GM12864 (cell line): Measurements from ENCODE around the gene PPM1E.

Experiments
- DNase-seq: peaks from one replicate; pipeline ENCODE4 v3.0.0-alpha.2; 2011; ENCODE audit warnings: low read depth
- H3K4me3 ChIP-seq: 2 replicates; pipeline ENCODE4 v1.5.1; 2011; ENCODE audit warnings: mild to moderate bottlenecking, low read depth, low read length, control low read depth
- TF ChIP-seq, protein P1 (sequence below): IDR thresholded peaks from 2 replicates; pipeline ENCODE4 v1.5.1; 2011; ENCODE audit warnings: low read depth, mild to moderate bottlenecking, moderate library complexity, low read length, control low read depth, inconsistent platforms; ENCODE audit errors: missing control alignments

The PPM1E gene

DNA sequence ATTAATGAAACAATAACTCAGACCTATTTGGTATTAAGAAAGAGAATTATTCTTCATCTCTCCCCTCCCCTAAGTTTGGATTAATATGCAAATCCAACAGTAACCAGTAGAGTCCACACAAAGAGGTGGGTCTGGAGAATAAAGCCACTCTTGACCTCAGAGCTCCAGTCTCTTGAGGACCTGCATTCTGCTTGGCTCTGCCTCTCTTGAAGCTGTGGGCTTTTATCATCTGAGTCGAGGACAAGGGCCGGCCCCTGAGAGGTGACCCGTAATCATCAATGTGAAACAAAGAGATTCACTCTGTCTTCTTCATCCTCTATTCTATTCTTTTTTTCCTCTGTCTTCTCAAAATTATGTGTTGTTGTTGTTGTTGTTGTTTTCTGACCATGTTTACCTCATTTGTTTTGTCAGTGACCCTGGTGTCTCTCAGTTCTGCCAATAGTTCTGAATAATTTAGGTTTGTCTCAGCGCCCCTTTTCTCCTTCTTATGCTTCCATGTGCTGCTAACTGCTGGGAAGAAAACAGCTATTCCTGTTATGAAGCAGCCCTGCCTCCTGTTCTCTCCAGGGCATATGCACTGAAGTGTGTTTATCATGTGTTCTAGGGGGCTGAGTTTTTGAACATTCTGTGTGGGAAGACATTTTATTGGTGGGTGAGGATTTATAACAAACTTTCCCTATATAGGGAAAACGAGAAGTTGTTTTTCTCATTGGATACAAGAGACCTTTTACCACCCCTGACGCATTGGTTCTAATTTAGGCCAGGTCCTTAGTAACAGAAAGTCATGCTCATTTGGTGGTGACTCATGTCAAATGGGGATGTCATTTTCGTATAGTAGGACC lies 215.2 kb downstream of the PPM1E start:
- TF ChIP-seq, protein P1, sequence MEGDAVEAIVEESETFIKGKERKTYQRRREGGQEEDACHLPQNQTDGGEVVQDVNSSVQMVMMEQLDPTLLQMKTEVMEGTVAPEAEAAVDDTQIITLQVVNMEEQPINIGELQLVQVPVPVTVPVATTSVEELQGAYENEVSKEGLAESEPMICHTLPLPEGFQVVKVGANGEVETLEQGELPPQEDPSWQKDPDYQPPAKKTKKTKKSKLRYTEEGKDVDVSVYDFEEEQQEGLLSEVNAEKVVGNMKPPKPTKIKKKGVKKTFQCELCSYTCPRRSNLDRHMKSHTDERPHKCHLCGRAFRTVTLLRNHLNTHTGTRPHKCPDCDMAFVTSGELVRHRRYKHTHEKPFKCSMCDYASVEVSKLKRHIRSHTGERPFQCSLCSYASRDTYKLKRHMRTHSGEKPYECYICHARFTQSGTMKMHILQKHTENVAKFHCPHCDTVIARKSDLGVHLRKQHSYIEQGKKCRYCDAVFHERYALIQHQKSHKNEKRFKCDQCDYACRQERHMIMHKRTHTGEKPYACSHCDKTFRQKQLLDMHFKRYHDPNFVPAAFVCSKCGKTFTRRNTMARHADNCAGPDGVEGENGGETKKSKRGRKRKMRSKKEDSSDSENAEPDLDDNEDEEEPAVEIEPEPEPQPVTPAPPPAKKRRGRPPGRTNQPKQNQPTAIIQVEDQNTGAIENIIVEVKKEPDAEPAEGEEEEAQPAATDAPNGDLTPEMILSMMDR: no peak
- DNase-seq: no peak
- no peak overlapping the region for H3K4me3 ChIP-seq

DNA sequence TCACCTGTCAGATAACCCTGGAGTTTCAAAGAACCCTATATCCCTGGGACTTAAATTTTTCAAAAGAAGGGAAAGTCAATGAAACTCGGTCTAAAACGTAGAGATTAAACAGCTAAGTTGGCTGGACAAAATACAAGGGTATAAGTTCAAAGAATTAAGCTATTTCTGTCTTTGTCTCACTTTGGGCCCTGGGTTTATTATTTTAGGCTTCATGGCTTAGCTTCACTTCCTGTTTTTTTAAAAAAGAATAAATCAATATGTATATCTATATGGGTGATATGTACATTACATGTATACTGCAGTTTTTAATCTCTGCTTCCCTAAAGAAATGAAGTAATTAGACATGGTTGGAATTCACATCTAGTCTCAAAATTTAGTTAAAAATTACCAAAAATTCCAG lies 218.7 kb downstream of the PPM1E start:
- DNase-seq: no peak
- TF ChIP-seq, protein P1: no peak

DNA sequence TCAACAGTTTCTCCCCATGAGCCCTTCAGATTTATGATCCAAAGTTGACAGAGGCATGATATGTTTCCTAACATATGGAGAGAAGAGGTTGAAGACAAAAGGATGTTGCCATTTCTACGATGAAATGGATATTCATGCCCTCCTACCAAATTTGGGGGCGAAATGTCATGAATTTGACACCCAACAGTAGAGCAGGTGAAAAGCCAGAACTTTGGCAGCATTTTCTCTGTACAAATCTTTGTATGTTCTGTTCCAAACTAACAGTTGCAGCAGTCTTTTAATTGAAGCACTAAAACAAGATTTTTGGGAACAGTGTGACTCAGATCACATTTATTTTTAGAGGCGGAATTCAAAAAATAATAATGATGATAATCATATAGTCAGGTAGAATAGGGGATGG lies 220.9 kb downstream of the PPM1E start:
- DNase-seq: no peak
- TF ChIP-seq, protein P1: no peak
- H3K4me3 ChIP-seq: no peak overlapping the region

More for the DNA sequence above, 218.7 kb downstream of the PPM1E start:
- no peak overlapping the region for H3K4me3 ChIP-seq

DNA sequence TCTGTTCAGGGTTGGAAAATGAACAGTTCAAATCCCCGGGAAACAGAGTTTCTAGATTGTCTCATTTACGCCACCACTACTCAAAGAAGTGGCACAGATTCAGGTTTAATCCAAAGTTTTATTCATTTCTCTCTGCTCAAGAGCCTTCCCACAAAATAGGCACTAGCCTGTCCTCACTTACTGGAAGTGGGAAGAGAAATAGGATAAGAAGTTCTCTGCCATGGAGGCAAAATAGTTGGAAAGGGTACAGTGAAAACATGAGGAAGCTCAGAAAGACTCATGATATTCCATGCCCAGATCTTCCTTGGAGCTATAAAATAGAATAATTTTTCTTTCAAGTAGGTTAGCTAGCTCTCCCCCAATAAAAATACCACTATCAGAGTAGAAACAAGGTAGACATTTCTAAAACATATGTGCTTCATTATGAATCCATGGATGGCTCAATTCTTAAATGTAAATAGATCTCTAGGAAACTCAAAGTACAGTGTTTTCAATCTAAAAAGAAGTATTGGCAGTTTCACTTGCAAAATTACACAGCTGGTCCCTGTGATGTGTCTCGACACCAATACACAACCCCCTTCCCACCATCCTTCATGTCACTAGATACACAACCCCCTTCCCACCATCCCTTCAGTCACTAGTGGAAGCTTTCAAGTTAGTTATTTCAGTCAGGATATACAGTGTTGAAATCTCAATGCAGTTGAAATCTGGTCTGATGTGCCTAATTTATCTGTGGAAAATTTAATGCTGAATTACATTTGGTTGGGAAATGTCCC lies 225.2 kb downstream of the PPM1E start:
- no peak overlapping the region for H3K4me3 ChIP-seq
- no peak for DNase-seq
- TF ChIP-seq, protein P1: no peak

DNA sequence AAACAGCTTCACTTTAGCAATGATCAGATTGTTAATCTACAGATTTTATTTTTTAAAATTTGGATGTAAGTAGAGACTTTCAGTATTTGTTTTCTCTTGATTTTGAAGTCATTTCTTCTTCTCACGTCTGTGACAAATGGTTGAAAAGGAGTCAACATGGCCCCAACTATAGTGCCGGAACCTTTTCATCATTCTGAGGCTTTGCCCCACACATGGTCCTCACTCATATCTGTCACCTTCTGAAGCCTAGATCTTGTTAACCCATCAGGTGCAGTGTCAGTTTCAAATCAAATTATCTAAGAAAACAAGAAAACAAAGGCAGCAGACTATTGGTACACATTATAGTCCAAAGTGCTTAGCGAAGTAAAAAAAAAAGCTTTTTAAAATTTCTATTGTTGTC lies 227.0 kb downstream of the PPM1E start:
- TF ChIP-seq, protein P1: no peak
- H3K4me3 ChIP-seq: no peak overlapping the region
- no peak for DNase-seq

DNA sequence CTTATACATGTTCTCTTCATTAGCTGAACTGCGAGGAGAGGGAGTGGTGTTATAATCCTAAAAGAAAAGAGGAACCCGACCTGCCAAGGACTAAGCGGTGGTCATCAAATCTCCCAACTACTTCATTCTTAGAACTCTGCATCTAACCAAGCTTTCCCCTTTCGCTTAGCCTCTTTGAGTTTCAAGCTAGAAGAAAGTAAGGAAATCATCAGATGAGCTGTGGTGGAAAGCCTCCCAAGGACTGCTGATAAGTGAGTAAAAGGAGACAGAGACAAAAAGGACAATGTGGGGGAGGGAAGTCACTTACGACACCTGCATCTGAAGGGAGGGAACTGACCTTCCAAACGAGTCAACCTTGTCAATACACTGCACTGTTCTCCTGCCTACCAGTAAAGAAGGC lies 229.7 kb downstream of the PPM1E start:
- TF ChIP-seq, protein P1: no peak
- no peak overlapping the region for H3K4me3 ChIP-seq
- DNase-seq: no peak
